ENCODE measurements around the gene SLC25A1.

- no peak for TF ChIP-seq PATZ1 (CRISPR knock-in tag; IDR thresholded peaks at IDR 0.05; ENCODE audit: borderline replicate concordance)
- no peak for TF ChIP-seq ZFP3 (CRISPR knock-in tag; IDR thresholded peaks at IDR 0.05)
- no peak for TF ChIP-seq POU6F1 (CRISPR knock-in tag; IDR thresholded peaks at IDR 0.05; ENCODE audit: borderline replicate concordance, low read depth)
- no peak for TF ChIP-seq ISL1 (CRISPR knock-in tag; IDR thresholded peaks at IDR 0.05)
- no peak for TF ChIP-seq ZFP30 (CRISPR knock-in tag; IDR thresholded peaks at IDR 0.05)
- TF ChIP-seq RARB (CRISPR knock-in tag; IDR thresholded peaks at IDR 0.05): no peak
- TF ChIP-seq CSRNP3 (CRISPR knock-in tag; IDR thresholded peaks at IDR 0.05): no peak
- no peak for TF ChIP-seq ZNF70 (CRISPR knock-in tag; IDR thresholded peaks at IDR 0.05)
- no peak for TF ChIP-seq ZC3H10 (CRISPR knock-in tag; IDR thresholded peaks at IDR 0.05)
- TF ChIP-seq OSR1 (CRISPR knock-in tag; IDR thresholded peaks at IDR 0.05): no peak
These were observed 33.9 kb upstream of the SLC25A1 start for GRCh38 chr22:19212302-19212870.
